ENCODE results near the gene IDH3G. TPM values are rescaled to one million over a fixed set of nuclear protein-coding genes. Genes with fewer than 3 reads are reported as not detected.

IDH3G gene
- total RNA-seq, 4 donors from 2014 or later: 48.4 to 88.5 (median 67.2) TPM

DNA sequence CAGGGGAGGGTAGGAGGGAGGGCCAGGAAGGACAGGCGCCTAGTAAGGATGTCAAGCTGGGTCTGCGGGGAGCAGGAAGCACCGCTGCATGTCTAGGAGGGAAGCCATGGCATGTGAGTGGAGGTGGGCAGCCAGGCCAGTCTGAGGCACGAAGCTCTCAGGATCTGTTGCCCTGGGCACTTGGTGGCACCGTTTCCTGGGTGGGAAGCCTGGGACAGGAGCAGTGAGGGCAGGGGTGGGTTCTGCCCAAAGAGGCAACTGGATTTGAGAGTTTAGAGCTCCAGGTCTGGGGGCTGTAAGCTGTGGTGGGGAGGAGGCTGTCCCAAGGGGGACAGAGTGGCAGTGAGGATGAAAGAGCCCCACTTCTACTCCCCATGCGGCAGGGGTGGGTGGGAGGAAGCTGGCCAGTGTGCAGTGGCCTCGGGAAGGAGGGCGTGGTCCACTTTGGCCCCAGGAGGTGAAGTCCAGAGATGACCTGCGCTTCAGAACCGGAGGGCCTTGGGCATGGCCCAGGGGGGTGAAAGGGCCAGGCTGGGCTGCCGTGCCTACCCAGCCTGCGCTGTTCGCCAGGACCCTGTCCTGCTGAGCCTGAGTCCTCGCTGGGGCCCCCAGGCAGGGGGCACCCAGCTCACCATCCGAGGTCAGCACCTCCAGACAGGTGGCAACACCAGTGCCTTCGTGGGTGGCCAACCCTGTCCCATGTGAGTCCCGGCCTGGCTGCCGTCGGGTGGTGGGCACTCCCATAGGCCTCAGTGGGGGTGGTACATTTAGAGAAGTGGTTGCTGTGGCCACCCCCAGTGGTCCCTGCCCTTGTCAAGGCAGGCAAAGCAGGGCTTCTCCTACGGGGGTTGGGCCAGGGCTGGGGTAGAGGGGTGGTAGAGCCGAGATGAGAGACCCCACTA, 21.6 kb downstream of the IDH3G start:
- Histone ChIP-seq H3K27ac (no peak overlapping the region), H3K36me3 (no peaks in the 10 kb centered on the region), H3K4me1 (no peaks in the 10 kb centered on the region), H3K9me3 (no peaks in the 10 kb centered on the region), H3K4me3 (no peak overlapping the region), H3K27me3 (no peaks in the 10 kb centered on the region)
- no peak for DNase-seq
- intact Hi-C loops (cut with DNase I; ENCODE audit: low total_unique reads): no loop called here
- no peak for TF ChIP-seq POLR2A (IDR thresholded peaks at IDR 0.05)
- TF ChIP-seq, protein P1, sequence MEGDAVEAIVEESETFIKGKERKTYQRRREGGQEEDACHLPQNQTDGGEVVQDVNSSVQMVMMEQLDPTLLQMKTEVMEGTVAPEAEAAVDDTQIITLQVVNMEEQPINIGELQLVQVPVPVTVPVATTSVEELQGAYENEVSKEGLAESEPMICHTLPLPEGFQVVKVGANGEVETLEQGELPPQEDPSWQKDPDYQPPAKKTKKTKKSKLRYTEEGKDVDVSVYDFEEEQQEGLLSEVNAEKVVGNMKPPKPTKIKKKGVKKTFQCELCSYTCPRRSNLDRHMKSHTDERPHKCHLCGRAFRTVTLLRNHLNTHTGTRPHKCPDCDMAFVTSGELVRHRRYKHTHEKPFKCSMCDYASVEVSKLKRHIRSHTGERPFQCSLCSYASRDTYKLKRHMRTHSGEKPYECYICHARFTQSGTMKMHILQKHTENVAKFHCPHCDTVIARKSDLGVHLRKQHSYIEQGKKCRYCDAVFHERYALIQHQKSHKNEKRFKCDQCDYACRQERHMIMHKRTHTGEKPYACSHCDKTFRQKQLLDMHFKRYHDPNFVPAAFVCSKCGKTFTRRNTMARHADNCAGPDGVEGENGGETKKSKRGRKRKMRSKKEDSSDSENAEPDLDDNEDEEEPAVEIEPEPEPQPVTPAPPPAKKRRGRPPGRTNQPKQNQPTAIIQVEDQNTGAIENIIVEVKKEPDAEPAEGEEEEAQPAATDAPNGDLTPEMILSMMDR (IDR thresholded peaks at IDR 0.05): no peak

DNA sequence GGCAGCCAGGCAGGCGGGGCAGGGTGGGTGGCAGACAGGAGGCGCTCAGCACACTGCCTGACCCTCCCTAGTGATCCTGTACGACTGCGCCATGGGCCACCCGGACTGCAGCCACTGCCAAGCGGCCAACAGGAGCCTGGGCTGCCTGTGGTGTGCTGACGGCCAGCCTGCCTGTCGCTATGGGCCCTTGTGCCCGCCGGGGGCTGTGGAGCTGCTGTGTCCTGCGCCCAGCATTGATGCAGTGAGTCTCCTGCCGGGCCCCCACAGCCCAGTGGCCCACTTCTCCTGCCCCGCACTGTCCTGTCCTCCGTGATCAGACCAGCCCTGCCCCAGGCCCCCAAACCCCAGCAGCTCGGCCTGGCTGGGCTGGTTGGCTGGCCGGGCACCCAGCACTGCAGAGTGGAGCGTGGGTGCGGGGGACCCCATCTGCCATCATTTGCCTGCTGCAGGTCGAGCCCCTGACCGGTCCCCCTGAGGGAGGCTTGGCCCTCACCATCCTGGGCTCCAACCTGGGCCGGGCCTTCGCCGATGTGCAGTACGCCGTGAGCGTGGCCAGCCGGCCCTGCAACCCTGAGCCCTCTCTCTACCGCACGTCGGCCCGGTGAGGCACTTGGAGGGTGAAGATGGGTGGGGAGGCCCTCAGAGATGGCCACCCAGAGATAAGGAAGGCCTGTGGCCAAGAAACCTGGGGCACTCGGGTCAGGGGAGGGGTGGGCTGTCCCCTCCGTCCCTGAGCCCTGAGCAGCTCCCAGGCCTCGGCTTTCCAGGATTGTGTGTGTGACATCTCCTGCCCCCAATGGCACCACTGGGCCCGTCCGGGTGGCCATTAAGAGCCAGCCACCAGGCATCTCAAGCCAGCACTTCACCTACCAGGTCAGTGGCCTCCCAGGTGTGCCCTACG, 22.5 kb downstream of the IDH3G start:
- Histone ChIP-seq H3K36me3 (no peaks in the 10 kb centered on the region), H3K9me3 (no peaks in the 10 kb centered on the region), H3K4me3 (no peak overlapping the region), H3K27me3 (no peaks in the 10 kb centered on the region), H3K4me1 (no peaks in the 10 kb centered on the region), H3K27ac (no peak overlapping the region)
- DNase-seq: no peak
- intact Hi-C loops (cut with DNase I; ENCODE audit: low total_unique reads): no loop called here
- TF ChIP-seq, protein P1 (IDR thresholded peaks at IDR 0.05): no peak
- TF ChIP-seq POLR2A (IDR thresholded peaks at IDR 0.05): no peak

DNA sequence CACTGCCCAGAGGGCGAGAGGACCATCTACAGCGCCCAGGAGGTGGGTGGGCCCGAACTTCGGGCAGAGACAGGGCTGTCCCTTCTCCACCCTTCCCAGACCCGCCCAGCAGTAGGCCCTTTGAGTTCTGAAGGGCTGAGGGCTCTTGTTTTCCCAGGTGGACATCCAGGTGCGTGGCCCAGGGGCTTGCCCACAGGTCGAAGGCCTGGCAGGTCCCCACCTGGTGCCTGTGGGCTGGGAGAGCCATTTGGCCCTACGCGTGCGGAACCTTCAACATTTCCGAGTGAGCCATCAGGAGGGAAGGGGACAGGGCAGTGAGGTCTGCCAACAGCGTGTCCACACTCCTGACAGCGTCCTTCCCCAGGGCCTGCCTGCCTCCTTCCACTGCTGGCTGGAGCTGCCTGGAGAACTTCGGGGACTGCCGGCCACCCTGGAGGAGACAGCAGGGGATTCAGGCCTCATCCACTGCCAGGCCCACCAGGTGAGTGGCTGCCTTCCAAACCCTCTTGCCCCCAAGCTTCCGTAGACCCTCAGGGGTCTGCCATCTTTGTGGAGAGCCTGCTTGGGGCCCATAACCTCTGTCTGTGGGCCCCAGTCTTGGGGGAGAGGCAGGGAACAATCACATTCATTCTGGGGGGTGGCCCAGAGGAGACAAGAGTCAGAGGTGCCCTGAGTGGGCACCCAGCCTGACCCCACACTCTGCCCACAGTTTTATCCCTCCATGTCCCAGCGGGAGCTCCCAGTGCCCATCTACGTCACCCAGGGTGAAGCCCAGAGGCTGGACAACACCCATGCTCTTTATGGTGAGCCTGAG, 23.4 kb downstream of the IDH3G start:
- H3K4me1 ChIP-seq: no peaks in the 10 kb centered on the region
- no peak overlapping the region for H3K4me3 ChIP-seq
- intact Hi-C loops (cut with DNase I; ENCODE audit: low total_unique reads): no loop called here
- H3K27me3 ChIP-seq: no peaks in the 10 kb centered on the region
- DNase-seq: no peak
- H3K27ac ChIP-seq: no peak overlapping the region
- no peaks in the 10 kb centered on the region for H3K36me3 ChIP-seq
- TF ChIP-seq, protein P1 (IDR thresholded peaks at IDR 0.05): no peak
- TF ChIP-seq POLR2A (IDR thresholded peaks at IDR 0.05): no peak
- H3K9me3 ChIP-seq: no peaks in the 10 kb centered on the region

DNA sequence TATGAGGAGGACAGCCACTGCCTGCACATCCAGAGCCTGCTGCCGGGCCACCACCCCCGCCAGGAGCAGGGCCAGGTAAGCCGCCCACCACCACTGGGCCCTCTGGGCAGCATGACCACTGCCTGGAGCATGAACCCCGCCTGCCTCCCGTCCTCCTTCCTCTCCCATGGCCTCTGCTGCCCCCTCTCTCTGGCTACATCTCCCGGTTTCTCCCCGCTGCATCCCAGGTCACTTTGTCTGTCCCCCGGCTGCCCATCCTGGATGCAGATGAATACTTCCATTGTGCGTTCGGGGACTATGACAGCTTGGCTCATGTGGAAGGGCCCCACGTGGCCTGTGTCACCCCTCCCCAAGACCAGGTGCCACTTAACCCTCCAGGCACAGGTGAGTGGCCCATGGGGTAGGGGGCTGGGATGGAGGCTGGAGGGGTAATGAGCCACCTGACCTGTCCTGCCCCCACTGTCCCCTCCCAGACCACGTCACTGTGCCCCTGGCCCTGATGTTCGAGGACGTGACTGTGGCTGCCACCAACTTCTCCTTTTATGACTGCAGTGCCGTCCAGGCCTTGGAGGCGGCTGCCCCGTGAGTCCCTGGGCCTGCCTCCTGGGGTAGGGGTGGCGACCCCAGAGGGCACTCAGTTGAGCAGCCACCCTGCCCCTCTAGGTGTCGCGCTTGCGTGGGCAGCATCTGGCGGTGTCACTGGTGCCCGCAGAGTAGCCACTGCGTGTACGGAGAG, 24.1 kb downstream of the IDH3G start:
- intact Hi-C loops (cut with DNase I; ENCODE audit: low total_unique reads): loop anchor here (2.0 kb wide), 1 partner anchor 69 kb away; no protein-coding TSS in a partner anchor
- H3K4me3 ChIP-seq: no peak overlapping the region
- H3K4me1 ChIP-seq: no peaks in the 10 kb centered on the region
- DNase-seq: no peak
- H3K9me3 ChIP-seq: no peaks in the 10 kb centered on the region
- no peaks in the 10 kb centered on the region for H3K27me3 ChIP-seq
- no peak overlapping the region for H3K27ac ChIP-seq
- no peak for TF ChIP-seq POLR2A (IDR thresholded peaks at IDR 0.05)
- TF ChIP-seq, protein P1 (IDR thresholded peaks at IDR 0.05): no peak
- H3K36me3 ChIP-seq: no peaks in the 10 kb centered on the region

Data from uterus (tissue), 4 donors.